ENCODE measurements around the gene CNTN5.

CNTN5 gene

DNA sequence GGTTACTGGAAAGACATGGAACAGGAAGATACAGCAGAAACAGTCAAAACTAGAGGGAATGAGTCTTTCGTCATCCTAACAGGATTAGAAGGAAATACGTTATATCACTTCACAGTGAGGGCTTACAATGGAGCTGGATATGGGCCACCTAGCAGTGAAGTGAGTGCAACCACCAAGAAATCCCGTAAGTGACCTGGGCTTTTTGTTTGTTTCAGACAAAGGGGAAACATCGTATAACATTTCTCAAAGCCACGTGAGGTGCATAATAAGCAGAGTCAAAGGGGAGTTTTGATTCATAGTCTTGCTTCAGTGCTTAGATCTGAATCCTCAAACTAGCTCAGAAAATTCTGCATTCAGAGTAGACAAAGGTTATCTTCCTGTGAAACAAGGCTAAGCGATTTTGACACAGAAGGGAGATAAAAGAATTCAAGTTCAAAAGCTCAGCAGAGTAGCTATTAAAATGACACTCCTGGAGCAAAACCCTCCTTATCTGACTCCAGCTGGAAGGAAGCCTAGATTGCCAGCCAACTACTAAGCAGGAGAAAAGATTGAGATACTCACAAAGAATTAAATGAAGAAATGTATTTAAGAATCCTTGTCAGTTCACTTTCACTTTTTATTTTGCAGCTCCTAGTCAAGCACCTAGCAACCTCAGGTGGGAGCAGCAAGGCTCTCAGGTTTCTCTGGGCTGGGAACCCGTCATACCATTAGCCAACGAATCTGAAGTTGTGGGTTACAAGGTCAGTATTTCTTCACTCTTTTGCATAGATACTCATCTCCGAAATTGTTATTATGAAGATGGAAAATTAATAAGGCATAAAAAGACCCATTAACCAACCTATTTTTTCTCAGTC lies 1319.9 kb downstream of the CNTN5 start:
- TF ChIP-seq OSR1 (CRISPR knock-in tag; IDR thresholded peaks at IDR 0.05): no peak
- ATAC-seq: no peak

GRCh38 chr11:100353083-100353482 lies 1332.3 kb downstream of the CNTN5 start:
- TF ChIP-seq OSR1 (CRISPR knock-in tag; IDR thresholded peaks at IDR 0.05) (no peak), ZNF565 (CRISPR knock-in tag; conservative IDR thresholded peaks at IDR 0.05; ENCODE audit: low read depth) (no peak), TCF4 (CRISPR knock-in tag; IDR thresholded peaks at IDR 0.05; ENCODE audit: borderline replicate concordance) (no peak), ZNF70 (CRISPR knock-in tag; IDR thresholded peaks at IDR 0.05) (no peak)
- TF ChIP-seq, protein P1, sequence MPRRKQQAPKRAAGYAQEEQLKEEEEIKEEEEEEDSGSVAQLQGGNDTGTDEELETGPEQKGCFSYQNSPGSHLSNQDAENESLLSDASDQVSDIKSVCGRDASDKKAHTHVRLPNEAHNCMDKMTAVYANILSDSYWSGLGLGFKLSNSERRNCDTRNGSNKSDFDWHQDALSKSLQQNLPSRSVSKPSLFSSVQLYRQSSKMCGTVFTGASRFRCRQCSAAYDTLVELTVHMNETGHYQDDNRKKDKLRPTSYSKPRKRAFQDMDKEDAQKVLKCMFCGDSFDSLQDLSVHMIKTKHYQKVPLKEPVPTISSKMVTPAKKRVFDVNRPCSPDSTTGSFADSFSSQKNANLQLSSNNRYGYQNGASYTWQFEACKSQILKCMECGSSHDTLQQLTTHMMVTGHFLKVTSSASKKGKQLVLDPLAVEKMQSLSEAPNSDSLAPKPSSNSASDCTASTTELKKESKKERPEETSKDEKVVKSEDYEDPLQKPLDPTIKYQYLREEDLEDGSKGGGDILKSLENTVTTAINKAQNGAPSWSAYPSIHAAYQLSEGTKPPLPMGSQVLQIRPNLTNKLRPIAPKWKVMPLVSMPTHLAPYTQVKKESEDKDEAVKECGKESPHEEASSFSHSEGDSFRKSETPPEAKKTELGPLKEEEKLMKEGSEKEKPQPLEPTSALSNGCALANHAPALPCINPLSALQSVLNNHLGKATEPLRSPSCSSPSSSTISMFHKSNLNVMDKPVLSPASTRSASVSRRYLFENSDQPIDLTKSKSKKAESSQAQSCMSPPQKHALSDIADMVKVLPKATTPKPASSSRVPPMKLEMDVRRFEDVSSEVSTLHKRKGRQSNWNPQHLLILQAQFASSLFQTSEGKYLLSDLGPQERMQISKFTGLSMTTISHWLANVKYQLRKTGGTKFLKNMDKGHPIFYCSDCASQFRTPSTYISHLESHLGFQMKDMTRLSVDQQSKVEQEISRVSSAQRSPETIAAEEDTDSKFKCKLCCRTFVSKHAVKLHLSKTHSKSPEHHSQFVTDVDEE (CRISPR knock-in tag; IDR thresholded peaks at IDR 0.05): no peak
- TF ChIP-seq, protein P2, sequence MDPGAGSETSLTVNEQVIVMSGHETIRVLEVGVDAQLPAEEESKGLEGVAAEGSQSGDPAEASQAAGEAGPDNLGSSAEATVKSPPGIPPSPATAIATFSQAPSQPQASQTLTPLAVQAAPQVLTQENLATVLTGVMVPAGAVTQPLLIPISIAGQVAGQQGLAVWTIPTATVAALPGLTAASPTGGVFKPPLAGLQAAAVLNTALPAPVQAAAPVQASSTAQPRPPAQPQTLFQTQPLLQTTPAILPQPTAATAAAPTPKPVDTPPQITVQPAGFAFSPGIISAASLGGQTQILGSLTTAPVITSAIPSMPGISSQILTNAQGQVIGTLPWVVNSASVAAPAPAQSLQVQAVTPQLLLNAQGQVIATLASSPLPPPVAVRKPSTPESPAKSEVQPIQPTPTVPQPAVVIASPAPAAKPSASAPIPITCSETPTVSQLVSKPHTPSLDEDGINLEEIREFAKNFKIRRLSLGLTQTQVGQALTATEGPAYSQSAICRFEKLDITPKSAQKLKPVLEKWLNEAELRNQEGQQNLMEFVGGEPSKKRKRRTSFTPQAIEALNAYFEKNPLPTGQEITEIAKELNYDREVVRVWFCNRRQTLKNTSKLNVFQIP (CRISPR knock-in tag; IDR thresholded peaks at IDR 0.05; ENCODE audit: borderline replicate concordance, low read depth): no peak
- no peak for ATAC-seq

DNA sequence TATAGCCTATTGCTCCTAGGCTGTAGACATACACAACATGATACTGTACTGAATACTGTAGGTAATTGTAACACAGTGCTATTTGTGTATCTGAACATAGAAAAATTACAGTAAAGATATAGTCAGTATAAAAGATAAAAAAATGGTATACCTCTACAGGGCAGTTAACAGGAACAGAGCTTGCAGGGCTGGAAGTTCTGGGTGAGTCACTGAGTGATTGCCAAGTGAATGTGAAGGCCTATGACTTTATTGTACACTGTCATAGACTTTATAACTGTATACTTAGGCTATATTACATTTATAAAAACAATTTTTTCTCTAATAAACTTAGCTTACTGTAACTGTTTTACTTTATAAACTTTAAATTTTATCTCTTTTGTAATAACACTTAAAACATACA lies 1334.0 kb downstream of the CNTN5 start:
- no peak for TF ChIP-seq ESRRG (CRISPR knock-in tag; IDR thresholded peaks at IDR 0.05)
- TF ChIP-seq ZNF70 (CRISPR knock-in tag; IDR thresholded peaks at IDR 0.05): no peak
- TF ChIP-seq CSDC2 (CRISPR knock-in tag; IDR thresholded peaks at IDR 0.05): no peak
- TF ChIP-seq GLIS3 (CRISPR knock-in tag; IDR thresholded peaks at IDR 0.05): no peak
- no peak for TF ChIP-seq RARB (CRISPR knock-in tag; IDR thresholded peaks at IDR 0.05)
- TF ChIP-seq TOX (CRISPR knock-in tag; IDR thresholded peaks at IDR 0.05; ENCODE audit: borderline replicate concordance): no peak
- TF ChIP-seq, protein P1 (CRISPR knock-in tag; IDR thresholded peaks at IDR 0.05): no peak
- TF ChIP-seq ZFP30 (CRISPR knock-in tag; IDR thresholded peaks at IDR 0.05): no peak
- ATAC-seq: no peak

GRCh38 chr11:100356035-100356434 lies 1335.3 kb downstream of the CNTN5 start:
- ATAC-seq: no peak
- TF ChIP-seq BACH2 (CRISPR knock-in tag; IDR thresholded peaks at IDR 0.05; ENCODE audit: borderline replicate concordance) (no peak), CREB5 (CRISPR knock-in tag; IDR thresholded peaks at IDR 0.05; ENCODE audit: low read depth) (no peak), RARB (CRISPR knock-in tag; IDR thresholded peaks at IDR 0.05) (no peak), ARNTL (CRISPR knock-in tag; IDR thresholded peaks at IDR 0.05; ENCODE audit: borderline replicate concordance, low read depth) (no peak), PPARA (CRISPR knock-in tag; IDR thresholded peaks at IDR 0.05; ENCODE audit: borderline replicate concordance) (no peak), SNAI2 (CRISPR knock-in tag; IDR thresholded peaks at IDR 0.05) (no peak), ZFP30 (CRISPR knock-in tag; IDR thresholded peaks at IDR 0.05) (no peak), ZNF70 (CRISPR knock-in tag; IDR thresholded peaks at IDR 0.05) (no peak)
- TF ChIP-seq, protein P1 (CRISPR knock-in tag; IDR thresholded peaks at IDR 0.05): no peak
- TF ChIP-seq, protein P3, sequence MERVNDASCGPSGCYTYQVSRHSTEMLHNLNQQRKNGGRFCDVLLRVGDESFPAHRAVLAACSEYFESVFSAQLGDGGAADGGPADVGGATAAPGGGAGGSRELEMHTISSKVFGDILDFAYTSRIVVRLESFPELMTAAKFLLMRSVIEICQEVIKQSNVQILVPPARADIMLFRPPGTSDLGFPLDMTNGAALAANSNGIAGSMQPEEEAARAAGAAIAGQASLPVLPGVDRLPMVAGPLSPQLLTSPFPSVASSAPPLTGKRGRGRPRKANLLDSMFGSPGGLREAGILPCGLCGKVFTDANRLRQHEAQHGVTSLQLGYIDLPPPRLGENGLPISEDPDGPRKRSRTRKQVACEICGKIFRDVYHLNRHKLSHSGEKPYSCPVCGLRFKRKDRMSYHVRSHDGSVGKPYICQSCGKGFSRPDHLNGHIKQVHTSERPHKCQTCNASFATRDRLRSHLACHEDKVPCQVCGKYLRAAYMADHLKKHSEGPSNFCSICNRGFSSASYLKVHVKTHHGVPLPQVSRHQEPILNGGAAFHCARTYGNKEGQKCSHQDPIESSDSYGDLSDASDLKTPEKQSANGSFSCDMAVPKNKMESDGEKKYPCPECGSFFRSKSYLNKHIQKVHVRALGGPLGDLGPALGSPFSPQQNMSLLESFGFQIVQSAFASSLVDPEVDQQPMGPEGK (CRISPR knock-in tag; IDR thresholded peaks at IDR 0.05; ENCODE audit: borderline replicate concordance): no peak

Measured in SK-N-SH treated with all-trans-retinoic acid at 6 μM for 48 hours (cell line).